LNCaP clone FGC (cell line): Measurements from ENCODE around the gene HSPA8.
"Not testable (repeated sequence)": the region's sequence is repeated elsewhere in the genome, so short reads cannot be mapped to it uniquely, and the experiment has no call there.

Experiments
- DNase-seq: peaks from one replicate; pipeline ENCODE4 v3.0.0-alpha.2; 2011; ENCODE audit warnings: low read depth
- H3K4me3 ChIP-seq: 2 replicates; pipeline ENCODE4 v1.5.1; 2011; ENCODE audit warnings: mild to moderate bottlenecking, low read depth, low read length, control low read depth
- CTCF ChIP-seq: IDR thresholded peaks from 2 replicates; pipeline ENCODE4 v1.5.1; 2012; ENCODE audit warnings: mild to moderate bottlenecking; ENCODE audit not compliant: control insufficient read depth, insufficient read depth; ENCODE audit errors: extremely low read depth

HSPA8 gene

GRCh38 chr11:123100379-123101085 lies 38.6 kb upstream of the HSPA8 start:
- H3K4me3 ChIP-seq: no peak overlapping the region
- TF ChIP-seq CTCF: no peak
- no peak for DNase-seq

GRCh38 chr11:123098990-123099389 lies 37.1 kb upstream of the HSPA8 start:
- no peak for DNase-seq
- no peak for TF ChIP-seq CTCF
- H3K4me3 ChIP-seq: no peak overlapping the region

- no peak for DNase-seq
- H3K4me3 ChIP-seq: no peak overlapping the region
- no peak for TF ChIP-seq CTCF
These were observed 31.8 kb upstream of the HSPA8 start for GRCh38 chr11:123093739-123094138.

- DNase-seq: no peak
- no peak overlapping the region for H3K4me3 ChIP-seq
- no peak for TF ChIP-seq CTCF
These were observed 29.6 kb upstream of the HSPA8 start for GRCh38 chr11:123091506-123091905.

GRCh38 chr11:123090168-123090567 lies 28.2 kb upstream of the HSPA8 start:
- not testable (repeated sequence) for DNase-seq, H3K4me3 ChIP-seq

- DNase-seq, H3K4me3 ChIP-seq: not testable (repeated sequence)
These were observed 27.0 kb upstream of the HSPA8 start for GRCh38 chr11:123088896-123089295.

GRCh38 chr11:123087657-123088056 lies 25.7 kb upstream of the HSPA8 start:
- H3K4me3 ChIP-seq, DNase-seq: not testable (repeated sequence)

GRCh38 chr11:123086305-123086704 lies 24.4 kb upstream of the HSPA8 start:
- no peak for DNase-seq
- TF ChIP-seq CTCF: no peak
- H3K4me3 ChIP-seq: no peak overlapping the region
